ENCODE results near the gene RNF168. TPM values are rescaled to one million over a fixed set of nuclear protein-coding genes. Genes with fewer than 3 reads are reported as not detected.

RNF168 gene
- total RNA-seq, 1 experiment from 2014 or later = 65.5 TPM

DNA sequence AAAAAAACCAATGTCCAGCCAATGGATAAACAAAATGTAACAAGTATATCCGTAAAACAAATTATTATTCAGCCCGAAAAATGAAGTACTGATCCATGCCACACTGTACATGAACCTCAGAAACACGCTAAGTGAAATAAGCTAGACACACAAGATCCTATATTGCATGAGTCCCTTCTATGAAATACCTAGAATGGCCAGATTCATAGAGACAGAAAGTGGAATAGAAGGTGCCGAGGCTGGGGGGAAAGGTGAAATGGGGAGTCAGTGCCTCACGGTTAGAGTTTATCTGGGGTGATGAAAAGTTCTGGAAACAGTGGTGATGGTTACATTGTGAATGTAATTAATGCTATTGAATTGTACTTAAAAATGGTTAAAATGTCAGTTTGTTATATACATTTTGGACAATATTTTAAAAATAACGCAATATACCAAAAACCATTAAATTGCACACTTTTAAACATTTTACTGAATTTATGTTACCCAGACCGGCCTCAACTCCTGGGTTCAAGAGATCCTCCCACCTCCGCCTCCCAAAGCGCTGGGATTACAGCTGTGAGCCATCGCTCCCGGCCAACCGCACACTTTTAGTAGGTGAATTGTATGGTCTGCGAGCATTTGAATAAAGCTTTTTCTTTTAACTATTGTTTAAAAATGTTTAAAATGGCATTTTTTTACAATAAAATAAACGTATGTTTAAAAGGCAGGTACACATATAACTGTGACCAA, 2.1 kb downstream of the RNF168 start:
- H2BK15ac ChIP-seq (ENCODE audit: low read depth, low read length) = no peak overlapping the region
- H3K9ac ChIP-seq (ENCODE audit: extremely low read depth, insufficient read length, low read length) = peak overlapping the region; percentile 79
- H3K4me1 Mint-ChIP-seq = peaks cover 23 to 31% of the 10 kb centered on the region in 2 experiments
- no peaks in the 10 kb centered on the region for H3K4me1 ChIP-seq (ENCODE audit: insufficient read depth, low read length)
- DNase-seq = no peak
- no peak overlapping the region for H3T11ph ChIP-seq (ENCODE audit: low read length)
- no peaks in the 10 kb centered on the region for H3K27me3 Mint-ChIP-seq (ENCODE audit: low read depth)
- TF ChIP-seq, protein P1, sequence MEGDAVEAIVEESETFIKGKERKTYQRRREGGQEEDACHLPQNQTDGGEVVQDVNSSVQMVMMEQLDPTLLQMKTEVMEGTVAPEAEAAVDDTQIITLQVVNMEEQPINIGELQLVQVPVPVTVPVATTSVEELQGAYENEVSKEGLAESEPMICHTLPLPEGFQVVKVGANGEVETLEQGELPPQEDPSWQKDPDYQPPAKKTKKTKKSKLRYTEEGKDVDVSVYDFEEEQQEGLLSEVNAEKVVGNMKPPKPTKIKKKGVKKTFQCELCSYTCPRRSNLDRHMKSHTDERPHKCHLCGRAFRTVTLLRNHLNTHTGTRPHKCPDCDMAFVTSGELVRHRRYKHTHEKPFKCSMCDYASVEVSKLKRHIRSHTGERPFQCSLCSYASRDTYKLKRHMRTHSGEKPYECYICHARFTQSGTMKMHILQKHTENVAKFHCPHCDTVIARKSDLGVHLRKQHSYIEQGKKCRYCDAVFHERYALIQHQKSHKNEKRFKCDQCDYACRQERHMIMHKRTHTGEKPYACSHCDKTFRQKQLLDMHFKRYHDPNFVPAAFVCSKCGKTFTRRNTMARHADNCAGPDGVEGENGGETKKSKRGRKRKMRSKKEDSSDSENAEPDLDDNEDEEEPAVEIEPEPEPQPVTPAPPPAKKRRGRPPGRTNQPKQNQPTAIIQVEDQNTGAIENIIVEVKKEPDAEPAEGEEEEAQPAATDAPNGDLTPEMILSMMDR (conservative IDR thresholded peaks at IDR 0.05) = no peak
- H3K56ac ChIP-seq (ENCODE audit: insufficient read length, low read depth, low read length) = no peak overlapping the region
- WGBS (ENCODE audit: extremely low coverage, insufficient read length, low lambda C conversion rate) = no CpG with 5 or more reads among the region's 14 CpGs
- H2BK20ac ChIP-seq (ENCODE audit: low read depth, low read length, poor library complexity, severe bottlenecking) = no peak overlapping the region
- peak overlapping the region; percentile 98 to 100 for H3K4me3 Mint-ChIP-seq
- peak overlapping the region; percentile 20 for H3K23ac ChIP-seq (ENCODE audit: insufficient read length, low read depth, low read length)
- H3K27me3 ChIP-seq (ENCODE audit: insufficient read depth, low read length) = no peaks in the 10 kb centered on the region
- H3K36me3 Mint-ChIP-seq (ENCODE audit: insufficient read depth in 1 of 3, low read depth in 3 of 3) = peaks cover 25 to 31% (median 28%) of the 10 kb centered on the region in 3 experiments
- H3K79me1 ChIP-seq (ENCODE audit: insufficient read depth, low read depth, low read length, poor library complexity, severe bottlenecking) = peaks cover 4% of the 10 kb centered on the region
- H2BK12ac ChIP-seq (ENCODE audit: insufficient read length, low read depth, low read length) = no peak overlapping the region
- peaks cover 44% of the 10 kb centered on the region for H3K79me2 ChIP-seq (ENCODE audit: insufficient read depth, low read length)
- H3K4me2 ChIP-seq (ENCODE audit: insufficient read depth, insufficient read length, low read length) = peak overlapping the region; percentile 90
- H3K14ac ChIP-seq (ENCODE audit: insufficient read depth, low read length) = no peak overlapping the region
- no peaks in the 10 kb centered on the region for H4K20me1 ChIP-seq (ENCODE audit: control insufficient read depth, insufficient read depth, insufficient read length)
- H4K91ac ChIP-seq (ENCODE audit: insufficient read length, low read depth, low read length) = no peak overlapping the region
- H3K9me3 Mint-ChIP-seq = peaks cover 2% of the 10 kb centered on the region in 2 experiments; a peak in 3 of 5 replicates
- H3K4ac ChIP-seq (ENCODE audit: low read depth, low read length) = no peak overlapping the region
- H3K27ac ChIP-seq (ENCODE audit: insufficient read length, low read depth, low read length) = no peak overlapping the region
- no peak overlapping the region for H2BK120ac ChIP-seq (ENCODE audit: low read depth, low read length, poor library complexity, severe bottlenecking)
- H3K27ac Mint-ChIP-seq = peak overlapping the region in 1 of 3 experiments; percentile 22; a peak in 1 of 7 replicates
- H4K5ac ChIP-seq (ENCODE audit: insufficient read length, low read depth, low read length) = no peak overlapping the region
- peaks cover 9% of the 10 kb centered on the region for H3K23me2 ChIP-seq (ENCODE audit: insufficient read length, low read depth, low read length, poor library complexity, severe bottlenecking)
- no peaks in the 10 kb centered on the region for H3K9me3 ChIP-seq (ENCODE audit: control insufficient read depth, low read depth, low read length)
- H4K8ac ChIP-seq (replicated peaks; ENCODE audit: insufficient read length, low read depth, low read length) = no peak overlapping the region
- H3K18ac ChIP-seq (ENCODE audit: insufficient read length, low read depth, low read length) = no peak overlapping the region
- no peak overlapping the region for H2BK5ac ChIP-seq (ENCODE audit: insufficient read length, low read length)
- H2AFZ ChIP-seq (ENCODE audit: low read length) = no peak overlapping the region
- no peak overlapping the region for H2AK5ac ChIP-seq (ENCODE audit: insufficient read length, low read length)

All from H9 (cell line).